T-helper 1 cell treated with Interleukin-12 subunit alpha and Interleukin-12 subunit beta and Interleukin-4 antibody, amounts not matched to agents 30 ng/mL and 1 ng/mL, for 36 hours (primary cell): ENCODE results near the gene RASSF5. TPM values are rescaled to one million over a fixed set of nuclear protein-coding genes. Genes with fewer than 3 reads are reported as not detected.

Experiments used
- intact Hi-C: fragments of 100-400 bp; cut with micrococcal nuclease; formaldehyde crosslinking; loops from one replicate; pipeline ENCODE4 v1.15.1; 2024
- total RNA-seq: library from RNA; stranded (reverse); gene quantifications from 2 replicates; pipeline ENCODE4 v1.2.3, GENCODE V29; 2022

Gene RASSF5
- total RNA-seq, 1 donor from 2014 or later, result 252 TPM

GRCh38 chr1:206495011-206495461 lies 12.3 kb upstream of the RASSF5 start:
- intact Hi-C loops, result no loop called here

GRCh38 chr1:206495493-206496046 lies 11.8 kb upstream of the RASSF5 start:
- intact Hi-C loops, result no loop called here

- intact Hi-C loops, result no loop called here
Measured at GRCh38 chr1:206496131-206496793, 11.1 kb upstream of the RASSF5 start.

- intact Hi-C loops, result no loop called here
Measured at GRCh38 chr1:206497363-206497762, 10.0 kb upstream of the RASSF5 start.

GRCh38 chr1:206497774-206498173 lies 9.6 kb upstream of the RASSF5 start:
- intact Hi-C loops, result no loop called here

GRCh38 chr1:206498685-206499084 lies 8.6 kb upstream of the RASSF5 start:
- intact Hi-C loops, result no loop called here

DNA sequence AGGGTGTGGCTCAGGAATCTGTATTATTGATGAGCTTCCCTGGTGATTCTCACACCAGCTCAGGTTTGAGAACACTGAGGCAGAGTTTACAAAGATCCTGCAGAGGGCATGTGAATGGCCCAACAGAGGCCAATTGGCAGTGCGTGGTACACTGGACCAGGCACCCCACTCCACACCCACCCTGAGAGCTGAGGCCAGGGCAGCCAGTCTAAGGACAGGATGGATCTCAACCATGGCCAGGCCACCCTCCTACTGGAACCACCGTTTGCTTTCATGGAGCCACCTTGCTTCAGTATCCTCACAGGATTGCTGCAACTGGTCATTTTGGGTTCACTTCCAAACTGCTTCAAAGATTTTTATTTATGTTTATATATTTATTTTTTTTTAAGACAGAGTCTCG lies 7.3 kb upstream of the RASSF5 start:
- intact Hi-C loops, result no loop called here

GRCh38 chr1:206501881-206502280 lies 5.5 kb upstream of the RASSF5 start:
- intact Hi-C loops, result no loop called here

DNA sequence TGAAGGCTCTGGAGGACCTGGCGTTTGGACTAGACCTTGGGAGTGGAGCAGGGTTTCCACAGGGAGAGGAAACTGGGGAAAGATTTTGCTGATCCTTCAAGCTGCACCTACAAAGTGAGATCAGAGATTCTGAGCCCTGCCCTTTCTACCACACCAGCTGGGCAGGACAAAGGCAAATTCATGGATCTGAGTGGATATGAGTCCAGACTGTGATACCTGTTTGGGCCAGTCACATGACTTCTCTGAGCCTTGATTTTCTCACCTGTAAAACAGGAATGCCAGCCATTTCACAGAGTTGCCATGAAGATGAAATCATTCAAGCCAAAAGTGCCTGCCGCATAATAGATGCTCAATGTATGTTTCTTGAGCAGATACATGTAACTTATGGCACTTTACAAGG lies 4.9 kb upstream of the RASSF5 start:
- intact Hi-C loops, result no loop called here

GRCh38 chr1:206502812-206503211 lies 4.5 kb upstream of the RASSF5 start:
- intact Hi-C loops, result no loop called here

GRCh38 chr1:206503591-206504362 lies 3.6 kb upstream of the RASSF5 start:
- intact Hi-C loops, result no loop called here

DNA sequence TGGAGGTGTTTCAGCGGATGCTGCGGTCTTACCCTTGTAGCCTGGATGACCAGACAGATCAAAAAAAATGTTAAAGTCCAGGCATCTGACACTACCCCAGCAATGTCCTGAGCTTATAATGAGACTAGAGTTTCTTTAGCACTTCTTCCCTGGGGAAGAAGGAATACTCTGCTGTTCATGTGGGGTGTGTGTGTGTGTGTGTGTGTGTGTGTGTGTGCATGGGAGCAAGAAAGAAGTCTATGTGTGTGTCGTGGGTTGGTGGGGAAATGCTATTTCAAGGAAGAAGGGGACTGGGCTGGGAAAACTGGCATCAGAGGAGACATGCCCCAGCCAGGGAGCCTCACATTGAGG lies 3.0 kb upstream of the RASSF5 start:
- intact Hi-C loops, result no loop called here

DNA sequence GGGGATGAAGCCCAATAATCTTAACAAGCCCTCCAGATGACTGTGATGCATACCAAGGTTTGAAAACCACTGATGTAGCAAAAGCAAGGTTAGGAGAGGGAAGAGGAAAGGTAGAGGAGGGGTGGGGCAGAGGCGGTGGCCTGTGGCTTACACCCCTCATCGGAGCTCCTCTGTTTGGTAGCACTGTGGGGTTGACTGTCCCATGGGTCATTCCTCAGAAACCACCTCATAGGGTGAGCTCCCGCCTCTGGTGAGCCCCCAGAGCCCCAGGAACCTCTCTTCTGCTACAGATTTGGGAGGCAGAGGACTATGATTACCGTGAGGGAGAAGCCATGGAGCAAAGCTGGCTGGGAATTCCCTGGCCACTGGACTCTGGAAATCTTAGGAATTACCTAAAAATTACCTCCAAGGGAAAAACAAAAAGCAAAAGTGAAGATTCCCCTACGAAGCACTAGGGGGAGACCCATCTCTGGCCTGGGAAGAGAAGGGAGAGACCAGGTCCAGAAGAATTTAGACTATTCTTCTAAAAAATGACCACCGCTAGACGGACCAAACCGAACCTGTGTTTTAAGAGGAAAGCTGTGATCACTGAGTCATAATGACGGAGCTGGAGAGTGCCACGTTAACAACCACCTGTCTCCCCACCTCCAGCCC lies 1.5 kb upstream of the RASSF5 start:
- intact Hi-C loops, result loop anchor here (2.0 to 5.0 kb wide), 4 partner anchors 15 to 179 kb away; partner anchors contain the start of genes IKBKE and MAPKAPK2

- intact Hi-C loops, result loop anchor here (1.0 to 5.0 kb wide), 9 partner anchors 10 to 178 kb away; partner anchors contain the start of genes DYRK3, IKBKE and MAPKAPK2
Measured at GRCh38 chr1:206506405-206507283, 687 bp upstream of the RASSF5 start.

GRCh38 chr1:206508130-206508889 lies 979 bp downstream of the RASSF5 start:
- intact Hi-C loops, result loop anchor here (5.0 kb wide), 1 partner anchor 154 kb away; no protein-coding TSS in a partner anchor

GRCh38 chr1:206508956-206509355 lies 1.6 kb downstream of the RASSF5 start:
- intact Hi-C loops, result loop anchor here (5.0 kb wide), 1 partner anchor 153 kb away; no protein-coding TSS in a partner anchor

GRCh38 chr1:206509612-206510257 lies 2.4 kb downstream of the RASSF5 start:
- intact Hi-C loops, result loop anchor here (5.0 kb wide), 1 partner anchor 153 kb away; no protein-coding TSS in a partner anchor

DNA sequence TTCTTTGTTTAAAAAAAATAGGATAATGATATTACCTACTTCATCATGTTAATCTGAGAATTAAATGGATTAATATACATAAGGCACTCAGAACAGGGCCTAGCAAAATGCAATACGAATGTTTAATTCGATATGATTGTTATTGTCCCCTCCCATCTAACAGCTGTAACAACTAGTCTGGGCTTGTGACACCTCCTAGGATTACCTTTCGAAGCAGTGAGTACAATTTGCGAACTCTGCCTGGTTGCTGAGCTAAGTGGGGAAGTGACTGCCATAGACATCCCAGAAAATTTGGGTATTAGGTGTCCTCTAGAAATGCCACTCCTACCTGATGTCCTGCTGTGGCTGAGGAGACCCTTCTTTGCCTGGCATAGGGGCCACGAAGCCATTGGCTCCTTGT lies 3.0 kb downstream of the RASSF5 start:
- intact Hi-C loops, result no loop called here

- intact Hi-C loops, result no loop called here
Measured at GRCh38 chr1:206511362-206512057, 4.2 kb downstream of the RASSF5 start.
